Gastroesophageal sphincter (tissue), 4 donors: ENCODE measurements around the gene PCGF2. TPM values are rescaled to one million over a fixed set of nuclear protein-coding genes. Genes with fewer than 3 reads are reported as not detected.
"Not testable (repeated sequence)": the region's sequence is repeated elsewhere in the genome, so short reads cannot be mapped to it uniquely, and the experiment has no call there.

Experiments used
- ATAC-seq: fragments of 150-250 bp; one replicate; pipeline ENCODE4 v1.9.1; 2016; ENCODE audit warnings: mild to moderate bottlenecking, moderate library complexity
- H3K27ac ChIP-seq, 4 donors: fragments of 200-600 bp; sonication (generic) in 3 of 4; 1 replicate in 3 of 4; 2 replicates in 1 of 4; pipeline ENCODE4 v1.5.1; 2016 to 2019
- H3K27me3 ChIP-seq: fragments of 200-600 bp; sonication (generic); one replicate; pipeline ENCODE4 v1.5.1; 2019
- H3K36me3 ChIP-seq, 2 donors: fragments of 200-600 bp; sonication (generic); one replicate each; pipeline ENCODE4 v1.5.1; 2019; ENCODE audit warnings: control low read depth in 1 of 2
- H3K4me1 ChIP-seq, 3 donors: fragments of 200-600 bp; sonication (generic); 1 replicate in 2 of 3; 2 replicates in 1 of 3; pipeline ENCODE4 v1.5.1; 2016 to 2019; ENCODE audit warnings: control low read depth in 2 of 3
- H3K4me3 ChIP-seq, 2 donors: fragments of 200-600 bp; sonication (generic); one replicate each; pipeline ENCODE4 v1.5.1; 2019; ENCODE audit warnings: mild to moderate bottlenecking in 1 of 2, moderate library complexity in 1 of 2
- H3K9me3 ChIP-seq, 3 donors: fragments of 200-600 bp; sonication (generic); one replicate each; pipeline ENCODE4 v1.5.1; 2017 to 2019; ENCODE audit warnings: control low read depth in 2 of 3
- EP300 ChIP-seq: sonication (generic); formaldehyde crosslinking; IDR thresholded peaks from one replicate; pipeline ENCODE4 v1.6.1; 2017; ENCODE audit warnings: antibody characterized with exemption, mild to moderate bottlenecking
- POLR2A ChIP-seq, 2 donors: fragments of 450-650 bp; IDR thresholded peaks; one replicate each; pipeline ENCODE4 v1.6.1; 2017; ENCODE audit warnings: antibody characterized with exemption in 2 of 2, mild to moderate bottlenecking in 2 of 2, moderate library complexity in 1 of 2
- POLR2AphosphoS5 ChIP-seq: sonication (generic); formaldehyde crosslinking; IDR thresholded peaks from one replicate; pipeline ENCODE4 v1.6.1; 2017; ENCODE audit warnings: antibody characterized with exemption
- WGBS, 2 donors: methylation state at CpG; one replicate each; pipeline ENCODE4 v1.1.5; 2018; ENCODE audit warnings: low coverage in 1 of 2; 5-methylcytosine and 5-hydroxymethylcytosine counted together
- total RNA-seq, 4 donors: library from RNA; depleted of rRNA; stranded (reverse); fragments of >200 nt; gene quantifications; one replicate each; pipeline ENCODE4 v1.1.0, GENCODE V29; 2016
- TF ChIP-seq, protein P1 (sequence below), 4 experiments: fragments of 200-600 bp in 2 of 4; fragments of 450-650 bp in 2 of 4; sonication (generic) in 1 of 4; IDR thresholded peaks; one replicate each; pipeline ENCODE4 v1.5.1; 2017 to 2019; ENCODE audit warnings: antibody characterized with exemption in 4 of 4, mild to moderate bottlenecking in 2 of 4, moderate library complexity in 2 of 4

Gene PCGF2
- total RNA-seq, 4 donors from 2014 or later = 6.4 to 13.0 (median 9.7) TPM

DNA sequence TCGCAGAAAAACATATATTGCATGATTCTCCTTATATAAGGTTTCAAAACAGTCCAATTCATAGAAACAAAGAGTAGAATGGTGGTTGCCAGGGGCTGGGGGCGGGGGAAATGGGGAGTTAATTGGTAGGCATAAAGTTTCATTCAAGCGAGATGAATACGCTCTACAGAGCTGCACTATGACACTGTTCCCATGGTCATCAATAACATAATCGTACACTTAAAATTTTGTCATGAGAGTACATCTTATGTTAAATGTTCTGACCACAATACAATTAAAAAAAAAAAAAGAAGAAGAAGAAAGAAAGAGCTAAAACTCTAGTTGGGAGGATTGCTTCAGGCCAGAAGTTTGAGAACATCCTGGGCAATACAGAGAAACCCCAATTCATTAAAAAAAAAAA, 46.1 kb upstream of the PCGF2 start:
- TF ChIP-seq EP300 = no peak
- TF ChIP-seq, protein P1, sequence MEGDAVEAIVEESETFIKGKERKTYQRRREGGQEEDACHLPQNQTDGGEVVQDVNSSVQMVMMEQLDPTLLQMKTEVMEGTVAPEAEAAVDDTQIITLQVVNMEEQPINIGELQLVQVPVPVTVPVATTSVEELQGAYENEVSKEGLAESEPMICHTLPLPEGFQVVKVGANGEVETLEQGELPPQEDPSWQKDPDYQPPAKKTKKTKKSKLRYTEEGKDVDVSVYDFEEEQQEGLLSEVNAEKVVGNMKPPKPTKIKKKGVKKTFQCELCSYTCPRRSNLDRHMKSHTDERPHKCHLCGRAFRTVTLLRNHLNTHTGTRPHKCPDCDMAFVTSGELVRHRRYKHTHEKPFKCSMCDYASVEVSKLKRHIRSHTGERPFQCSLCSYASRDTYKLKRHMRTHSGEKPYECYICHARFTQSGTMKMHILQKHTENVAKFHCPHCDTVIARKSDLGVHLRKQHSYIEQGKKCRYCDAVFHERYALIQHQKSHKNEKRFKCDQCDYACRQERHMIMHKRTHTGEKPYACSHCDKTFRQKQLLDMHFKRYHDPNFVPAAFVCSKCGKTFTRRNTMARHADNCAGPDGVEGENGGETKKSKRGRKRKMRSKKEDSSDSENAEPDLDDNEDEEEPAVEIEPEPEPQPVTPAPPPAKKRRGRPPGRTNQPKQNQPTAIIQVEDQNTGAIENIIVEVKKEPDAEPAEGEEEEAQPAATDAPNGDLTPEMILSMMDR (IDR thresholded peaks at IDR 0.05) = no peak
- TF ChIP-seq POLR2AphosphoS5 = no peak
- TF ChIP-seq POLR2A (IDR thresholded peaks at IDR 0.05) = no peak
- 79 to 97% methylated on average over 4 to 5 of the region's 5 CpGs for WGBS, 2 donors
- Histone ChIP-seq H3K27ac (no peak overlapping the region), H3K4me3 (no peak overlapping the region), H3K36me3 (peaks cover 0 to 5% of the 10 kb centered on the region in 2 donors), H3K9me3 (no peaks in the 10 kb centered on the region), H3K27me3 (no peaks in the 10 kb centered on the region), H3K4me1 (peaks cover 3 to 71% (median 25%) of the 10 kb centered on the region in 3 donors)
- no peak for ATAC-seq

DNA sequence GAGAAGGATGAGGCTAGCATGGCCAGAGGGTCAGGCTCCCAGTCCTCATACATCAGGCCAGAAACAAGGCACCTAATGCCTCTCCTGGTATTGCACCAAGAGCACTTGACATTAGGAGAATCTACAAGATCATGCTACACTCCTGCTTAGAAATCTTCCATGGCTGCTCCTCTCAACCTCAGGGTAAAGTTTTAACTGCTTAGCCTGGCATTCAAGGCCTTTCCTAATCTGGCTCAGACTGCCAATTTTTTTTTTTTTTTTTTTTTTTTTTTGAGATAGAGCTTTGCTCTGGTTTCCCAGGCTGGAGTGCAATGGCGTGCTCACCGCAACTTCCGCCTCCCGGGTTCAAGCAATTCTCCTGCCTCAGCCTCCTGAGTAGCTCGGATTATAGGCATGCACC, 43.0 kb upstream of the PCGF2 start:
- no peak for ATAC-seq
- WGBS, 2 donors = 50 to 80% methylated on average over 1 to 2 of the region's 5 CpGs

DNA sequence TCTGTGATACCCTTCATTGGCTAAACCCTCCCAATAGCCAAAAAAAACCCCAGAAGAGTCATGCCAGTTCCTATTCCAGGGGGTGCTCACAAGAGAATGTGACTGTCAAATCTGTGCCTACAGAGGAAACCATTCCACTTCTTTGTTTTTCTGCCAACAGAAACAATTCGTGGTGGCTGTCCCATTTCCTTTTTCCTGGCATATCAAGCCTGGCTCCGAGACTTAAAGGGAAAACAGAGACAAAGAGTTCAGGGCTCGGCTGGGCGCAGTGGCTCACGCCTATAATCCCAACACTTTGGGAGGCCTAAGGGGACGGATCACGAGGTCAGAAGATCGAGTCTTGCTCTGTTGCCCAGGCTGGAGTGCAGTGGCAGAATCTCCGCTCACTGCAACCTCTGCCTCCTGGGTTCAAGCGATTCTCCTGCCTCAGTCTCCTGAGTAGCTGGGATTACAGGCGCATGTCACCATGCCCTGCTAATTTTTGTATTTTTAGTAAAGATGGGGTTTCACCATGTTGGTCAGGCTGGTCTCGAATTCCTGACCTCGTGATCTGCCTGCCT, 42.1 kb upstream of the PCGF2 start:
- H3K27ac ChIP-seq, H3K27me3 ChIP-seq, H3K4me3 ChIP-seq, ATAC-seq, H3K9me3 ChIP-seq: not testable (repeated sequence)
- WGBS, 2 donors = 66 to 74% methylated on average over 8 to 12 of the region's 13 CpGs
- Histone ChIP-seq H3K4me1 (peaks cover 0 to 40% (median 0%) of the 10 kb centered on the region in 3 donors), H3K36me3 (peaks cover 0 to 22% of the 10 kb centered on the region in 2 donors)

More for the DNA sequence above, 43.0 kb upstream of the PCGF2 start:
- H3K4me1 ChIP-seq = peaks cover 0 to 49% (median 4%) of the 10 kb centered on the region in 3 donors
- no peak overlapping the region for H3K27ac ChIP-seq
- peaks cover 0 to 12% of the 10 kb centered on the region in 2 donors for H3K36me3 ChIP-seq
- H3K4me3 ChIP-seq = no peak overlapping the region
- H3K9me3 ChIP-seq = no peaks in the 10 kb centered on the region
- TF ChIP-seq POLR2A (IDR thresholded peaks at IDR 0.05) (no peak), EP300 (no peak)
- TF ChIP-seq, protein P1 (IDR thresholded peaks at IDR 0.05) = no peak
- no peaks in the 10 kb centered on the region for H3K27me3 ChIP-seq

DNA sequence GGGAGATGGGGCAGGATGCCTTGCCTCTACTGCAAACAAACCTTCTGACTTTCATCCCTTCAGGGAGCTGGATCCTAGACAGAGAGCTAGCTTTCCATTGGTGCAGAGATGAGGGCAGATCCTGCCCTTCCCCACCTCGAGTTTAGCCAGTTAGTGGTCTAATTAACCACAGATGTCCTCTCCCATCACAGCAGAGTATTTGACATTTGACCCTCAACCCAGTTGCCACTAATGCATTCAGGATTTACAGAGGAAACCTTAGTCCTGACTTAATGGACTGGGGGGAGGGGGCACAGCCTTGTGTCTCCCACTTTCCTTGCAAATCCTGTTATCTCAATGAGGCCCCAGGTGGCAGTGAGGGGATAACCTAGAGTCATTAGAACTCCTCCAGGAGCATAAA, 41.0 kb upstream of the PCGF2 start:
- no CpG with 5 or more reads among the region's 1 CpG for WGBS, 2 donors
- no peaks in the 10 kb centered on the region for H3K9me3 ChIP-seq
- no peak overlapping the region for H3K27ac ChIP-seq
- H3K4me3 ChIP-seq = no peak overlapping the region
- peaks cover 0 to 32% (median 0%) of the 10 kb centered on the region in 3 donors for H3K4me1 ChIP-seq
- TF ChIP-seq POLR2AphosphoS5 (no peak), POLR2A (IDR thresholded peaks at IDR 0.05) (no peak), EP300 (no peak)
- TF ChIP-seq, protein P1 (IDR thresholded peaks at IDR 0.05) = no peak
- peaks cover 2 to 32% of the 10 kb centered on the region in 2 donors for H3K36me3 ChIP-seq
- no peak for ATAC-seq
- H3K27me3 ChIP-seq = no peaks in the 10 kb centered on the region

DNA sequence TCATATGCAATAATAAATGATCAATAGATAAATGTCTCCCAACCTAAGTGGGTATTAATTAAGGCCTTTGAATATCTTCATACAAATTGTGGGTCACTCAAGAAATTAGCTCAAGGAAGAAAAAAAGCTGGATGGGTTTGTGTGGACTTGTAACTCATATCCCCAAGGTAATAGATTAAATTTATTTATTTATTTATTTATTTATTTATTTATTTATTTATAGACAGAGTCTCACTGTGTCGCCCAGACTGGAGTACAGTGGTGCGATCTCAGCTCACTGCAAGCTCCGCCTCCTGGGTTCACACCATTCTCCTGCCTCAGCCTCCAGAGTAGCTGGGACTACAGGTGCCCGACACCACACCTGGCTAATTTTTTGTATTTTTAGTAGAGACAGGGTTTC, 39.9 kb upstream of the PCGF2 start:
- not testable (repeated sequence) for H3K27ac ChIP-seq, H3K27me3 ChIP-seq, ATAC-seq, H3K9me3 ChIP-seq, H3K4me3 ChIP-seq
- H3K36me3 ChIP-seq = peaks cover 4 to 44% of the 10 kb centered on the region in 2 donors
- WGBS, 2 donors = 90 to 91% methylated on average over 4 of the region's 4 CpGs
- peaks cover 0 to 25% (median 0%) of the 10 kb centered on the region in 3 donors for H3K4me1 ChIP-seq

DNA sequence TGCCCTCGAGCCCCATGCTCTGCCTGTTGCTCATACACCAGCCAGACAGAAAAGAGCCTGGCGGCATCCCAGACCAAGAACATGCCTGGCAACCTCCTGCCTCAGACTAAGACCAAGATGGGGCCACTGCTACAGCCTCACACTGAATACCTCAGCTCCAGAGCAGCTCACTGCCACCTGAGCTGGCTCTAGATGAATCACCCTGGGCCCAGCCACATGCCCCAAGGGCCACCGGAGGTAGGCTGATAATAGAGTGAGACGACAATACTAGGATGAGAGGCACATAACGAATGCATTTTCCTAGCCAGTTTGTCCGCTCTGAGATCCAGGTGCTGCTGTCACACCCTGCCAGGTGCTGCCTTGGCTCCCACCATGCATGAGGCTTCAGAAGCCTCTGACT, 38.2 kb upstream of the PCGF2 start:
- WGBS, 2 donors = 78 to 100% methylated on average over 2 to 3 of the region's 6 CpGs
- Histone ChIP-seq H3K36me3 (peaks cover 4 to 55% of the 10 kb centered on the region in 2 donors), H3K27ac (no peak overlapping the region), H3K27me3 (no peaks in the 10 kb centered on the region), H3K9me3 (no peaks in the 10 kb centered on the region), H3K4me3 (no peak overlapping the region), H3K4me1 (peaks cover 0 to 25% (median 0%) of the 10 kb centered on the region in 3 donors)
- no peak for ATAC-seq
- TF ChIP-seq POLR2A (IDR thresholded peaks at IDR 0.05) (no peak), POLR2AphosphoS5 (no peak), EP300 (no peak)
- TF ChIP-seq, protein P1 (IDR thresholded peaks at IDR 0.05) = no peak
